Astrocyte (in vitro differentiated cells and primary cell): ENCODE data around the gene EPN3.

ENCODE experiments used
- CTCF ChIP-seq: IDR thresholded peaks from 2 replicates; pipeline ENCODE4 v1.5.1; 2011; ENCODE audit warnings: low read depth, mild to moderate bottlenecking, inconsistent platforms, low read length, moderate library complexity; ENCODE audit not compliant: insufficient read depth
- EZH2 ChIP-seq: IDR thresholded peaks from 2 replicates; pipeline ENCODE4 v1.6.1; 2012; ENCODE audit warnings: mild to moderate bottlenecking, low read length, inconsistent platforms; ENCODE audit not compliant: insufficient read depth

GRCh38 chr17:50519141-50519834 lies 13.2 kb upstream of the EPN3 start:
- TF ChIP-seq CTCF (no peak), EZH2 (no peak)
